DOHH2 (cell line): ENCODE data around the gene TOR2A.

Experiments used
- H3F3A ChIP-seq: fragments of 200-600 bp; sonication (generic), shearing (Covaris generic); 2 replicates; pipeline ENCODE4 v1.6.0; 2016; ENCODE audit warnings: antibody characterized with exemption, mild to moderate bottlenecking; ENCODE audit not compliant: control insufficient read depth, insufficient read depth
- H3K27ac ChIP-seq: fragments of 200-600 bp; sonication (generic); 2 replicates; pipeline ENCODE4 v1.5.1; 2014; ENCODE audit warnings: low read depth, mild to moderate bottlenecking, low read length, moderate library complexity
- H3K27me3 ChIP-seq: fragments of 200-600 bp; sonication (generic); 2 replicates; pipeline ENCODE4 v1.6.1; 2014; ENCODE audit warnings: mild to moderate bottlenecking, low read length, mixed read lengths; ENCODE audit not compliant: control insufficient read depth
- H3K36me3 ChIP-seq: fragments of 200-600 bp; sonication (generic); 2 replicates; pipeline ENCODE4 v1.6.1; 2014; ENCODE audit warnings: mild to moderate bottlenecking, low read length, moderate library complexity, mixed read lengths; ENCODE audit not compliant: control insufficient read depth
- H3K4me1 ChIP-seq: fragments of 200-600 bp; sonication (generic); 2 replicates; pipeline ENCODE4 v1.6.1; 2014; ENCODE audit warnings: mild to moderate bottlenecking, low read length, mixed read lengths; ENCODE audit not compliant: control insufficient read depth
- H3K4me2 ChIP-seq: fragments of 200-600 bp; sonication (generic); 2 replicates; pipeline ENCODE4 v1.6.0; 2014; ENCODE audit warnings: mild to moderate bottlenecking, low read length, moderate library complexity
- H3K4me3 ChIP-seq: fragments of 200-600 bp; sonication (generic); 2 replicates; pipeline ENCODE4 v1.5.1; 2014; ENCODE audit warnings: mild to moderate bottlenecking, low read length, mixed read lengths
- H3K79me2 ChIP-seq: fragments of 200-600 bp; sonication (generic); 2 replicates; pipeline ENCODE4 v1.6.1; 2014; ENCODE audit warnings: mild to moderate bottlenecking, low read length, mixed read lengths; ENCODE audit not compliant: control insufficient read depth
- H3K9me2 ChIP-seq: fragments of 200-600 bp; sonication (generic); replicated peaks from 2 replicates; pipeline ENCODE4 v1.6.1; 2014; ENCODE audit warnings: mild to moderate bottlenecking, low read length, mixed read lengths; ENCODE audit not compliant: control insufficient read depth
- H3K9me3 ChIP-seq: fragments of 200-600 bp; sonication (generic); 2 replicates; pipeline ENCODE4 v1.6.1; 2014; ENCODE audit warnings: antibody characterized with exemption, low read length, mixed read lengths; ENCODE audit not compliant: control insufficient read depth, insufficient read depth
- H4K20me1 ChIP-seq: fragments of 200-600 bp; sonication (generic); 2 replicates; pipeline ENCODE4 v1.6.0; 2014; ENCODE audit warnings: low read depth, mild to moderate bottlenecking, antibody characterized with exemption, low read length, moderate library complexity; ENCODE audit not compliant: control insufficient read depth, insufficient read depth
- EZH2phosphoT487 ChIP-seq: fragments of 200-600 bp; sonication (generic); IDR thresholded peaks from 2 replicates; pipeline ENCODE4 v1.6.1; 2017; ENCODE audit warnings: borderline replicate concordance, mild to moderate bottlenecking, antibody characterized with exemption, low read length, moderate library complexity, mixed read lengths
- TF ChIP-seq, protein P1 (sequence below): fragments of 200-600 bp; sonication (generic); IDR thresholded peaks from one replicate; pipeline ENCODE4 v1.5.1; 2014; ENCODE audit warnings: antibody characterized with exemption, mild to moderate bottlenecking, low read depth, low read length; ENCODE audit not compliant: poor library complexity, severe bottlenecking

The TOR2A gene

DNA sequence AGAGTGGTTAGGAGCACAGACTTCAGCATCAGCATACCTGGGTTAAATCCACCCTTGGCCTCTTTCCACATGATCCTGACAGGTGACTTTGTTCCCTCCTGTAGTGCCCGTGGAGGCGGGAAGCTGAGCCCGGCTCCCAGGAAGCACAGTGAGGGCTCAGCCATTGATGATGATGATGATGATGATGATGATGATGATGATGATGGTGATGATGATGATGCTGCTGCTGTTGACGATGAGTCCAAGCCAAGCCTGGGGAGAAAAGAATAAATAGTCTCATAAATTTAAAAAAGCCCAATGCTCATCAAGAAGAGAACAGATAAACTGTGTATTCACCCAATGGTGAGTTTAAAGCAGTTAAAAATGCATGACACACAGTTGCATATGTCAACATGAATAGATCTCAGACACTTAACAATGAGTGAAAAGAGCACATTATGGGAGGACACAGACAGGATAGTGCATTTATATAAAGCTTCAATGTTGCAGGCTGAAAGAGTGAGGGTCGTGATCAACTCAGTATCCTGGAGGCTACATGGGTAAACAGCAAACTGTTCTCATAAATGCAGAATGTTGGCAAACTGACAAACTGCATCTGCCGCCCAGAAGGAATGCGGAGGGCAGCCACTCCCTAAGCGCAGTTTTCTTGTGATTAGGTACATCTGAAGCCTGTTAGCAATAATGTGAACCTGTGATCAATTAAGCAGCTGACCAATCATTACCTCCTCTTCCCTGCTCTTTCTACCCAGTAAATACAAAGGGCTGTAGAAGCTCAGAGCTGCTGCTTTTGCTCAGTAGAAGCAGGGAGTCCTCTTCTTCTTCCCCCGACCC is 40.0 kb downstream of the TOR2A start:
- H3K9me2 ChIP-seq, result no peaks in the 10 kb centered on the region
- no peaks in the 10 kb centered on the region for H3K27me3 ChIP-seq
- H3F3A ChIP-seq, result no peaks in the 10 kb centered on the region
- H3K36me3 ChIP-seq, result no peaks in the 10 kb centered on the region
- H3K9me3 ChIP-seq, result no peaks in the 10 kb centered on the region
- TF ChIP-seq, protein P1, sequence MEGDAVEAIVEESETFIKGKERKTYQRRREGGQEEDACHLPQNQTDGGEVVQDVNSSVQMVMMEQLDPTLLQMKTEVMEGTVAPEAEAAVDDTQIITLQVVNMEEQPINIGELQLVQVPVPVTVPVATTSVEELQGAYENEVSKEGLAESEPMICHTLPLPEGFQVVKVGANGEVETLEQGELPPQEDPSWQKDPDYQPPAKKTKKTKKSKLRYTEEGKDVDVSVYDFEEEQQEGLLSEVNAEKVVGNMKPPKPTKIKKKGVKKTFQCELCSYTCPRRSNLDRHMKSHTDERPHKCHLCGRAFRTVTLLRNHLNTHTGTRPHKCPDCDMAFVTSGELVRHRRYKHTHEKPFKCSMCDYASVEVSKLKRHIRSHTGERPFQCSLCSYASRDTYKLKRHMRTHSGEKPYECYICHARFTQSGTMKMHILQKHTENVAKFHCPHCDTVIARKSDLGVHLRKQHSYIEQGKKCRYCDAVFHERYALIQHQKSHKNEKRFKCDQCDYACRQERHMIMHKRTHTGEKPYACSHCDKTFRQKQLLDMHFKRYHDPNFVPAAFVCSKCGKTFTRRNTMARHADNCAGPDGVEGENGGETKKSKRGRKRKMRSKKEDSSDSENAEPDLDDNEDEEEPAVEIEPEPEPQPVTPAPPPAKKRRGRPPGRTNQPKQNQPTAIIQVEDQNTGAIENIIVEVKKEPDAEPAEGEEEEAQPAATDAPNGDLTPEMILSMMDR, result no peak
- TF ChIP-seq EZH2phosphoT487, result no peak
- no peaks in the 10 kb centered on the region for H4K20me1 ChIP-seq
- H3K4me2 ChIP-seq, result no peak overlapping the region
- H3K4me3 ChIP-seq, result no peak overlapping the region
- H3K27ac ChIP-seq, result no peak overlapping the region
- H3K79me2 ChIP-seq, result no peaks in the 10 kb centered on the region
- peaks cover 6% of the 10 kb centered on the region for H3K4me1 ChIP-seq

DNA sequence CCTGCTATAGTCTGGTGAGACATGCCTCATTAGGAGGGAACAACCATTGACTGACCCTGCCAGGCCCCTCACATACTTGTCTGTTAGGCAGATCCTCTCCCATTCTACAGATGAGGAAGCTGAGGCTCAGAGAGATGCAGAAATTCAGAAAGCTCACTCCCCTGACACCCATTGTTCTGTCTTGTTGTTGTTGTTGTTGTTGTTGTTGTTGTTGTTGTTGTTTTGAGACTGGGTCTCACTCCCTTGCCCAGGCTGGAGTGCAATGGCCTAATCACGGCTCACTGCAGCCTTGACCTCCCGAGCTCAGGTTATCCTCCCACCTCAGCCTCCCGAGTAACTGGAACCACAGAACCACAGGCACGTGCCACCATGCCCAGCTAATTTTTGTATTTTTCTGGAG is 41.4 kb downstream of the TOR2A start:
- Histone ChIP-seq H3K36me3 (no peaks in the 10 kb centered on the region), H3K4me2 (no peak overlapping the region), H3K79me2 (no peaks in the 10 kb centered on the region), H3K27me3 (no peaks in the 10 kb centered on the region), H3K9me2 (no peaks in the 10 kb centered on the region), H3K9me3 (no peaks in the 10 kb centered on the region), H3K4me3 (no peak overlapping the region), H4K20me1 (no peaks in the 10 kb centered on the region), H3K27ac (no peak overlapping the region), H3F3A (no peaks in the 10 kb centered on the region), H3K4me1 (no peaks in the 10 kb centered on the region)
- TF ChIP-seq, protein P1, result no peak
- no peak for TF ChIP-seq EZH2phosphoT487

DNA sequence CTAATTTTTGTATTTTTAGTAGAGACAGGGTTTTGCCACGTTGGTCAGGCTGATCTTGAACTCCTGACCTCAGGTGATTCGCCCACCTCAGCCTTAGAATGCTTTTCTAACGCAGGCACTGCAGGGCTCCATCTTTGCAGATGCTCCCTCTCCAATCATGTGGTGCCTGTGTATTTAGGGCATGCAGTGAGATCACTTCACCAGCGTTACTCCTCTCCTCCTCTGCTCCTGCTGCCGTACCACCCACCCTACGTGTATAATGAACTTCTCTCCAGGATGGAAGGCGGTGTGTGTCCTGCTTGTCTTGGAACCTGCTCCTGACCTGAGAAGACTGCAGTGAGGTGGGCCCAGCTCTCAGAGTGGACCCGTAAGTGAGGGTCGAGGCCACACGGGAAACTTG is 42.0 kb downstream of the TOR2A start:
- H3K27me3 ChIP-seq, result no peaks in the 10 kb centered on the region
- H3K9me2 ChIP-seq, result no peaks in the 10 kb centered on the region
- H3K36me3 ChIP-seq, result no peaks in the 10 kb centered on the region
- no peaks in the 10 kb centered on the region for H3K9me3 ChIP-seq
- no peaks in the 10 kb centered on the region for H3F3A ChIP-seq
- TF ChIP-seq, protein P1, result no peak
- TF ChIP-seq EZH2phosphoT487, result no peak
- H3K4me3 ChIP-seq, result no peak overlapping the region
- H3K4me1 ChIP-seq, result no peaks in the 10 kb centered on the region
- no peak overlapping the region for H3K4me2 ChIP-seq
- no peaks in the 10 kb centered on the region for H3K79me2 ChIP-seq
- no peak overlapping the region for H3K27ac ChIP-seq
- H4K20me1 ChIP-seq, result no peaks in the 10 kb centered on the region
